CD4-positive, alpha-beta T cell (primary cell): ENCODE results near the gene MARCKS. TPM values are rescaled to one million over a fixed set of nuclear protein-coding genes. Genes with fewer than 3 reads are reported as not detected.

ENCODE experiments used
- ATAC-seq: fragments of 200-7000 bp; cut with Tn5 transposase; one replicate; pipeline ENCODE4 v1.10.0; 2022; ENCODE audit warnings: mild to moderate bottlenecking; ENCODE audit not compliant: poor library complexity
- CTCF ChIA-PET: fragments of 350-600 bp; sonication (Branson Sonifier 250); formaldehyde crosslinking; loops from one replicate; lab custom pipeline; 2021; ENCODE audit warnings: antibody characterized with exemption, inconsistent platforms; lab: Charles Lee
- POLR2A ChIA-PET: fragments of 350-600 bp; sonication (Branson Sonifier 250); formaldehyde crosslinking; loops from one replicate; lab custom pipeline; 2021; ENCODE audit warnings: antibody characterized with exemption, inconsistent platforms; lab: Charles Lee
- DNase-seq, 14 experiments: peaks; one replicate each; pipeline ENCODE4 v3.0.0-alpha.2; 2013 to 2020; ENCODE audit warnings: mixed read lengths in 2 of 14
- H3K27ac ChIP-seq, 2 donors: one replicate each; pipeline versions ENCODE4 v1.5.1 to v1.7.0; 2013; ENCODE audit warnings: low read length in 2 of 2, low read depth in 1 of 2, mild to moderate bottlenecking in 1 of 2
- H3K27me3 ChIP-seq, 2 experiments: 1 replicate in 1 of 2; 2 replicates in 1 of 2; pipeline versions ENCODE4 v1.6.1 to v1.7.0; 2013; ENCODE audit warnings: low read length in 2 of 2, control low read depth in 1 of 2, mild to moderate bottlenecking in 1 of 2, moderate library complexity in 1 of 2; ENCODE audit not compliant: insufficient read depth in 2 of 2, control insufficient read depth in 1 of 2
- H3K36me3 ChIP-seq: one replicate; pipeline ENCODE4 v1.6.1; 2013; ENCODE audit warnings: low read length, control low read depth; ENCODE audit not compliant: insufficient read depth
- H3K4me1 ChIP-seq: one replicate; pipeline ENCODE4 v1.6.1; 2013; ENCODE audit warnings: low read length, control low read depth; ENCODE audit not compliant: insufficient read depth
- H3K4me3 ChIP-seq: one replicate; pipeline ENCODE4 v1.5.1; 2013; ENCODE audit warnings: mild to moderate bottlenecking, low read length, moderate library complexity
- H3K9me3 ChIP-seq, 2 experiments: 1 replicate in 1 of 2; 2 replicates in 1 of 2; pipeline versions ENCODE4 v1.6.1 to v1.7.0; 2013; ENCODE audit warnings: low read length in 2 of 2, mild to moderate bottlenecking in 2 of 2, control low read depth in 1 of 2, moderate library complexity in 1 of 2; ENCODE audit not compliant: control insufficient read depth in 1 of 2, insufficient read depth in 1 of 2
- H3K27ac Mint-ChIP-seq: one replicate; pipeline ENCODE4 v1.8.0; 2020; ENCODE audit warnings: mixed read lengths
- H3K27me3 Mint-ChIP-seq: one replicate; pipeline ENCODE4 v1.8.0; 2021; ENCODE audit warnings: mixed read lengths
- H3K36me3 Mint-ChIP-seq: one replicate; pipeline ENCODE4 v1.8.0; 2021; ENCODE audit warnings: low read depth, mixed read lengths
- H3K4me1 Mint-ChIP-seq: one replicate; pipeline ENCODE4 v1.8.0; 2021; ENCODE audit warnings: low read depth, mixed read lengths
- H3K4me3 Mint-ChIP-seq: one replicate; pipeline ENCODE4 v1.8.0; 2020; ENCODE audit warnings: mild to moderate bottlenecking, mixed read lengths
- H3K9me3 Mint-ChIP-seq: one replicate; pipeline ENCODE4 v1.8.0; 2020; ENCODE audit warnings: mixed read lengths
- intact Hi-C, 2 experiments: fragments of 100-400 bp; cut with DNase I in 1 of 2; cut with micrococcal nuclease in 1 of 2; formaldehyde crosslinking; loops; one replicate each; pipeline versions ENCODE4 v1.15.1 to v1.9.0; 2023 to 2025; cut with DNase I, micrococcal nuclease
- total RNA-seq, 174 experiments: library from RNA in 2 of 174; stranded (reverse) in 2 of 174; gene quantifications; one replicate each; pipeline ENCODE4 v1.2.3 and lab custom pipeline; 2021 to 2026
- TF ChIP-seq, protein P1 (sequence below): fragments of 200-600 bp; IDR thresholded peaks from one replicate; pipeline ENCODE4 v1.8.0; 2022; ENCODE audit warnings: antibody characterized with exemption, mild to moderate bottlenecking

MARCKS gene
- total RNA-seq, 2 experiments from 2014 or later = 0.63 to 0.70 TPM

DNA sequence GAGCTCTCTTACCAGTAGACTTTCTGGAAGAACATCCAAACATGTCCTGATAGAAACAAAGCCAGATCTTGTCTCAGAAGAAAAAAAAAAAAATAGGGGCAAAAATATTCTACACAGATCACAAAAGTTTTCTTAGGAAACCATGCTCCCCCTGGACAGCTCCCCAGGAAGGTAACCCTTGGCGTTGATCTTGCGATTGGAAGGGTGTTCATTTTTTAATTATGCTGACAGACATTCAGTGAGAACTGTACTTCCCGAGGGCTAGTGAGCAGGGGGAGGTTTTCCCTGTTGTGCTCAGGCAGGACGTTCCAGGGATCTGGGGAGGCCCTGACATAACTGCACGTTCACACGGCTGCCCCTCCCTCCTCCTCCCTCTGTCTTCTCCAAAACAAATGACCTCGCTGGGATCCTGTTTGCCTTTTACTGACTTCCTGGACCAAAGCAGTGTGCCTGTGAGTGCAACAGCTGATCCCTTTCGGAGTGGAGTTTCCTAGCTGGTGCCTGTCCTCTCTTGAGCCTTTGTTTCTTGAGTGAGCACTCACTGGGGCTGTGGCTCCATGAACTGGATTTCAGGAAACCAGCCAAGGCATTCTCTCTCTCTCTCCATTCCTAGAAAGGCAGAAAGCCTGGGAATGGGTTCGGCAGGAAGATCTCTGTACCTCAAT lies 46.7 kb downstream of the MARCKS start:
- intact Hi-C loops = no loop called here
- TF ChIP-seq, protein P1, sequence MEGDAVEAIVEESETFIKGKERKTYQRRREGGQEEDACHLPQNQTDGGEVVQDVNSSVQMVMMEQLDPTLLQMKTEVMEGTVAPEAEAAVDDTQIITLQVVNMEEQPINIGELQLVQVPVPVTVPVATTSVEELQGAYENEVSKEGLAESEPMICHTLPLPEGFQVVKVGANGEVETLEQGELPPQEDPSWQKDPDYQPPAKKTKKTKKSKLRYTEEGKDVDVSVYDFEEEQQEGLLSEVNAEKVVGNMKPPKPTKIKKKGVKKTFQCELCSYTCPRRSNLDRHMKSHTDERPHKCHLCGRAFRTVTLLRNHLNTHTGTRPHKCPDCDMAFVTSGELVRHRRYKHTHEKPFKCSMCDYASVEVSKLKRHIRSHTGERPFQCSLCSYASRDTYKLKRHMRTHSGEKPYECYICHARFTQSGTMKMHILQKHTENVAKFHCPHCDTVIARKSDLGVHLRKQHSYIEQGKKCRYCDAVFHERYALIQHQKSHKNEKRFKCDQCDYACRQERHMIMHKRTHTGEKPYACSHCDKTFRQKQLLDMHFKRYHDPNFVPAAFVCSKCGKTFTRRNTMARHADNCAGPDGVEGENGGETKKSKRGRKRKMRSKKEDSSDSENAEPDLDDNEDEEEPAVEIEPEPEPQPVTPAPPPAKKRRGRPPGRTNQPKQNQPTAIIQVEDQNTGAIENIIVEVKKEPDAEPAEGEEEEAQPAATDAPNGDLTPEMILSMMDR = no peak
- ATAC-seq = no peak
- H3K27me3 ChIP-seq = no peaks in the 10 kb centered on the region
- DNase-seq = no peak
- H3K4me3 Mint-ChIP-seq = no peak overlapping the region
- no peak overlapping the region for H3K27ac Mint-ChIP-seq
- H3K4me1 Mint-ChIP-seq = no peaks in the 10 kb centered on the region
- no peaks in the 10 kb centered on the region for H3K36me3 ChIP-seq
- no peak overlapping the region for H3K27ac ChIP-seq
- no peak overlapping the region for H3K4me3 ChIP-seq
- no peaks in the 10 kb centered on the region for H3K9me3 ChIP-seq
- ChIA-PET CTCF (no interaction called here), POLR2A (no interaction called here)
- no peaks in the 10 kb centered on the region for H3K9me3 Mint-ChIP-seq
- H3K4me1 ChIP-seq = no peaks in the 10 kb centered on the region
- H3K27me3 Mint-ChIP-seq = peaks cover 5% of the 10 kb centered on the region
- no peaks in the 10 kb centered on the region for H3K36me3 Mint-ChIP-seq

DNA sequence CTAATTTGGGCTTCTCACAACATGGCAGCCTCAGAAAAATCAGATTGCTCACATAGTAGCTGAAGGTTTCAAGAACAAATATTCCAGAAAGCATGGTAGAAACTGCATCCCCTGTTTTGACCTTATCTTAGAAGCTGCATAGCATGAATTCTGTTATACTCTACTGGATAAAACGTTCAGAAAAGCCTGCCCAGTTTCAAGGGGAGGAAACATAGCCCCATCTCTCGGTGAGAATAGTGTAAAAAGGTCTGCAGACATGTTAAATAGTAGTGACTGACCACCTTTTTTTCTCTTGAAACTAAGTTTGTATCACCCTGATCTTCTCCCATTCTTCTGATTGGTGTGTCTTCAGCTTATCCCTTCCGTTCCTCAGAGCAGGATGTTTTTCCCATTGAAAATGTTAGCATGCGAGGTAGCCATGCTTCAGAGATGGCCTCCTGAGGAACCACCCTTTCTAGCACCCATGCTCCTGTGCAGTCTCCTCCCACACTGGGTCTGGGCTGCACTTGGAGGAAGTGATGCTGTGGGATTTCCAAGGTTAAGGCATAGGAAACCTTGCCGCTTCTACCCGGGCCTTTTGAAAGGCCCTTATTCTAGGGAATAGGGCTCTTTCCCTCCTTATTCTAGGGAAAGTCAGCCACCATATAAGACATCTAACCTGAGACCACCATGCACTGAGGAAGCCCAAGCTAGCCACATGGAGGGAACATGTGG lies 50.1 kb downstream of the MARCKS start:
- H3K9me3 ChIP-seq = no peaks in the 10 kb centered on the region
- no peaks in the 10 kb centered on the region for H3K9me3 Mint-ChIP-seq
- TF ChIP-seq, protein P1 = no peak
- POLR2A ChIA-PET = no interaction called here
- no peak overlapping the region for H3K4me3 ChIP-seq
- H3K4me1 ChIP-seq = no peaks in the 10 kb centered on the region
- H3K27ac Mint-ChIP-seq = no peak overlapping the region
- H3K4me1 Mint-ChIP-seq = peaks cover 4% of the 10 kb centered on the region
- ATAC-seq = no peak
- H3K4me3 Mint-ChIP-seq = no peak overlapping the region
- H3K36me3 ChIP-seq = no peaks in the 10 kb centered on the region
- H3K27ac ChIP-seq = no peak overlapping the region
- DNase-seq = no peak
- no peaks in the 10 kb centered on the region for H3K36me3 Mint-ChIP-seq
- intact Hi-C loops = no loop called here
- CTCF ChIA-PET = interaction anchor here (1.4 kb wide), 1 partner anchor 1727 kb away, joined by 3 read pairs; no protein-coding TSS in a partner anchor
- H3K27me3 ChIP-seq = no peaks in the 10 kb centered on the region
- peaks cover 11% of the 10 kb centered on the region for H3K27me3 Mint-ChIP-seq

DNA sequence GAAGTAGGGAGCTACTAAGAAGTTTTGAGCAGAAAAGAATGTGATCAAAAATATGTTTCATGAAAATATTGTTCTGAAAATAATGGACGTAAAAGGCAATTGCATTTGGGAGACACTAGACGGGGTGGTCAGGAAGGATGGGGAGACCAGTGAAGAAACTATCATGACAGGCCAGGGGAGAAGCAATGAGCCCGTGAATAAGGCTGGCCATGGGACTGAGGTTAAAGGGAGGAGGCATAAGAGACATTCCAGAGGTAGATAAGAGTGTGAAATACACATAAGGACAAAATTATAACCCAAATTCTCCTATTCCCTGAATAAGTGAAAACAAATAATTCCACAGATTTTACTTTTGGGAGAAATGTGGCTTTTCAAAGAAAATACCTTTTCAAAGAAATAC lies 51.7 kb downstream of the MARCKS start:
- intact Hi-C loops = loop anchor here (1.0 to 2.0 kb wide), 2 partner anchors 1728 kb away; no protein-coding TSS in a partner anchor
- peaks cover 4% of the 10 kb centered on the region for H3K4me1 Mint-ChIP-seq

More for the DNA sequence above, 51.7 kb downstream of the MARCKS start:
- H3K36me3 Mint-ChIP-seq = no peaks in the 10 kb centered on the region
- ChIA-PET POLR2A (no interaction called here), CTCF (interaction anchor here (0.7 to 1.7 kb wide), 3 partner anchors 17 to 1729 kb away, joined by 3 to 6 read pairs (median 3); no protein-coding TSS in a partner anchor)
- no peaks in the 10 kb centered on the region for H3K9me3 ChIP-seq
- ATAC-seq = no peak
- H3K4me1 ChIP-seq = no peaks in the 10 kb centered on the region
- no peak for DNase-seq
- H3K9me3 Mint-ChIP-seq = no peaks in the 10 kb centered on the region
- H3K27me3 ChIP-seq = no peaks in the 10 kb centered on the region
- H3K36me3 ChIP-seq = no peaks in the 10 kb centered on the region
- no peak overlapping the region for H3K27ac Mint-ChIP-seq
- no peak overlapping the region for H3K4me3 Mint-ChIP-seq
- H3K4me3 ChIP-seq = no peak overlapping the region
- H3K27ac ChIP-seq = no peak overlapping the region
- H3K27me3 Mint-ChIP-seq = peaks cover 11% of the 10 kb centered on the region
- TF ChIP-seq, protein P1 = no peak
